T-helper 9 cell (primary cell): ENCODE measurements around the gene PARD3.
"Not testable (repeated sequence)": the region's sequence is repeated elsewhere in the genome, so short reads cannot be mapped to it uniquely, and the experiment has no call there.

ENCODE experiments used
- DNase-seq: peaks from one replicate; pipeline ENCODE4 v3.0.0-alpha.2; 2020

Gene PARD3

DNA sequence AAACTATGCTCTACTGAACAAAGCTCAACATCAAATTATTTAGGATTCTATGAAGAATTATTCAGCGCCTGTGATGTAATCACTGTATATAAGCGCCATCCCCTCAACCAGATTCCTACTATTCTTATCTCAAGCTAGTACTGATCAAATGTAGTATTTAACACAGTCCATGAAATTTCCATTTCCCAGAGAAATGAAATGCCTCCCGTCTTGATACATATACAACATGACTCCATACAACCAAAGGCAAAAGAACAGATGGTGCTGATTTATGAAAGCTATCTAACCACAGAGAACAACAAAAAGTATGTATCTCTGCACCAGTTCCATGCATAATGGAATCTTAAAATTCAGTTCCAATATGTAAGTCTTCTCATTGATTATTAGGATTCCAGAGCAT lies 406.1 kb downstream of the PARD3 start:
- DNase-seq, result no peak

DNA sequence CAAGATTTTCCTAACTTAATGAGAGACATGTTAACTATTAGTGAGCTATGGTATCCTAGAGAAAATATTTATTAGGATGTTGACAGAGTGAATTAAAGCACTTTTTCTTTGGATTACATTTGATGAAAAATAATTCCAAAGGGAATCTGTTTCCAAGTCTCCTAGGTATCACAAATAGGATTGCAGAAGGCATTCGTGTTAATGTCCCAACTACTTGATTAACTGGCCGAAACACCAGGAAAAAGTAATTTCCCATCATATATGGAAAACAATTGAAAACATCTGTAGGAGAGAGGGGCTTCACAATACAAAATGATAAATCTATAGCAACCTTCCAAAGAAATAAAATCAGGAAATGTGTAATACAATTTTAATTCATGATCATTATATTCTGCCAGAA lies 406.7 kb downstream of the PARD3 start:
- DNase-seq, result no peak

DNA sequence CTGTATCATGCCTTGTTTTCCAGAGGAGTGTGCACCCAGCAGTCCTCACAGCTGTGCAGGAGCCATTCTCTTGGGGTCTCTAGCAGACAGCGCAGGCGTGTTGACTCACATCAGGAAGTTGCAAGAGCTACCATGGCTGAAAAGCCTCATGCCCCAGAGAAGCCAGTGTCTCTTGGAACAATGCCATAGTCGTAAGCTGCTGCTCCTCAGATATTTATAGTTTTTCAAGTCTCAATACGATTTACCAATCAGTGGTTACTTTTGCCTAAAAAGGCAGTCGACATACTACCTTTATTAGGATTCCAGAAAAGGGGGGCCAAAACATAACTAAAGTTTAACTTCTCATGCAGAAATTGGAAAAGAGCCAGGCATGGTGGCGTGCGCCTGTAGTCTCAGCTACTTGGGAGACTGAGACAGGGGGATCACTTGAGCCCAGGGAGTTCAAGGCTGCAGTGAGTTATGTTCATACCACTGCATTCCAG lies 407.7 kb downstream of the PARD3 start:
- no peak for DNase-seq

DNA sequence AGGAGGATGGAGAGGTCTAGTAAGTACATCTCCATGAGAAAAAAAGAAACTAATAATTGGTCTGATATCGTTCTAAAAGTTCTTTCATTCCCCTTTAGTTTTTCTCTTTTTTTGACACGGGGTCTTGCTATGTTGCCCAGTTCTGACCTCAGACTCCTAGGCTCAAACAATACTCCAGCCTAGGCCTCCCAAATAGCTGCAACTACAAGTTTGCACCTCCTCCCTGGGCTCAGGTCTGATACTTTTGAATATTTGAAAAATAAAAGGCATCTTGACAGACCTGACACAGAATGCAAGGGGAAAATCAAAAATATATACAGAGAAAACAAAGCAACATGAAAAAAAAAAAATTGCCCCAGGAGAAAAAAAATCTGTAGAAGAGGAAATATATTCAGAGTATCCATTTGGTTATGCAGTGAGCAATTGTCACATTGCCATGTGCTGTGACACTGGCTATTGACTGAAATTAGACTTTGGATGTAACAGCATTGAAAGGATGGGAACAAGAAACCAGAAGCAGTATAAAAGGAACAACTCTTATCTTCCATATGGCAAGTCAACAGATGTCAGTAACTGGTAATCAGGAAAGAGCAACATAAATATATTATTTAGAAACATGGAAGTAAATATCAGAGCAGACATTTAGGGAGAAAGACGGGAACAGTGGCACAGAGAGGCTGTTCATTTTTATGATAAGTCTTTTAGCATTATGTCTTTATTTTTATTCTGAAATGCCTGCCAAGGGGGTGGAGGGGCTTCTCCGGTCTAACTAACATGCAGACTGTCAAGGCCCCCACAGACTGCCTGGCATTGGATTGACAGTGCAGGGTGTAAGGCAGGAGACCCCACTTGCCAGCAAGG lies 408.4 kb downstream of the PARD3 start:
- no peak for DNase-seq

DNA sequence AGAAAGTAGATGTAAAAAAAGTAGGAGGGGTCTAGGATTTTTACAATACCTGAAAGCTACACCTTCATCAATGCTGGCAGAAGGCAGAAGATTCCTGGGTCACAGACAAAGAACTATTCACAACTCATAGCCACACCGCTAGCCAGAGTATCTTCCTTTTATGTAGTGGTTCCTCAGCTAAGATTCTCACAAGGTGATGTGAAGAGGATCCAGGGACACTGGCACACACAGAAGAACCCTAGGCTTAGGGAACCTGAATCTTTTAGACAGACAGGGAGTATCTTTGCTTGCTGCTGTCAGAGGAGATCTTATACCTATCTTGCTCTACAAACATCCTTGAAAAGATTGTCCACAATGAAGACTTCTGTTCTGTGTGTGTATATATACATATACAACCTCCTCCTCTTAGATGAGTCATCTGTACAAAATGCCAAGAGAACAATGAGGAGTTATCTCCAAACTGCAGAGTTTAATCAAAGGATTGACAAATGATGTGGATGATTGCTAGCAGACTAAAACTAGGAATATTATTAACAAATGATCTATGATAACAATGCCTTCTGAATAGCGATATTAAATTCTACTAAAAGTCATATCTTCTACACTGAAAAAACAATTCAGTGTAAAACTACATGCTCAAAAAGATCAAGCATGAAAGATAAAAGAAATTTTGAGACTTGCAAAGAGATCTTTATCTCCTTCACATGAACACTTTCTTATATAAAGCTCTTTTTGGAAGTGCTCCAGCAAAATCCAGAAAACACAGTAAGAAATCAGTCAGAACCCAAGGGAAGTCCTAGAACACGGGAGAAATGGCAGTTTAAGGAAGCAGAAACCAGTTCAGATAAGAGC lies 409.3 kb downstream of the PARD3 start:
- DNase-seq, result no peak

DNA sequence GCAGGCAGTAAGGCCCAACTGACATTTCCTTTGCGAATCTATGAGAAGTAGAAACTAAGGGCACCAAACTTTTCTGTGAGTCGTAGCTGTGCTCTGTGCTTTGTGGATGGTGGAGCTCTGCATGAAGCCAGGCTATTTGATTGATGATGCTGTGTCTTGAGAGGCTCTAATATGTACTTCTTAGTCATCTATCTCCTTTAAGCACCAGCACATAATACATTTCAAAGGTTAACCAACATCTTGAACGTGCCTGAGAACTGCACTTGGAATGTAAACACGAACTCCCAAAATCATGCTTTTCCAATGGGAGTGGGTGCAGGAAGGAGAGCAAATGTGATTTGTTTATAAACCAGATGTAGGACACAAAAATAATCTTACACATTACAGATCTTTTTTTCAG lies 411.6 kb downstream of the PARD3 start:
- DNase-seq, result no peak

DNA sequence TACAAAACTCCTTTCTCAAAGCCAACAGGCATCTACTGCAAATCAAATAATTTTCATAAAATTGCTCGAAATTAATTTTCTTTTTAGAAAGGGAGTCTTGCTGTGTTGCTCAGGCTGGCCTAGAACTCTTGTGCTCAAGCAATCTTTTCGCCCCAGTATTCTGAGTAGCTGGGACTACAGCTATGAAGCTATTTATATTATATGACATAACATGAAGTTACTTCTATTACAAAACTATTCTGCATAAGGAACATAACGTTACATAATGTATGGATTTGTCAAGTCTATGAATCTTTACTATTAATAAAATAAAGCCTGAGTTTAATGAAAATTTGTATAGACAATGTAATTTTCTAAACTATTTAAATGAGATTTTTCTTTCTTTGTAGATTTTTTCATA lies 415.0 kb downstream of the PARD3 start:
- DNase-seq, result no peak

DNA sequence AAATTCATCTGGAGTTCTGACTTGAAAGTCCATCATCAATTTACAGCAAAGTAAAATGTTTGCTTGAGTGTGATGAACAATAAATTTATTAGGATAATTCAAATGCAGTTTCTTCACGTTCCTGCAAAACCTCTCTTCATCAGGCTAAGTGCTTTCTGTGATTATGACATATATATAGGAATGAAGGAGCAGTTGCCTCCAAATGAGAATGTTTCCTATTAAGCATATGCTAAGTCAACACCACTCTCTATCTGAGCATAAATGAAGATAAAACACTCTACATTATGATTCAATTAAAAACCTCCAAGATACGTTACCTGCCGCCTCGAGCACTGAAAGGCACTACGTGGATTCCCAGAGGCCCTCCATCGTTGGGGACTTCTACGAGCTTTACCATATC lies 416.1 kb downstream of the PARD3 start:
- no peak for DNase-seq

DNA sequence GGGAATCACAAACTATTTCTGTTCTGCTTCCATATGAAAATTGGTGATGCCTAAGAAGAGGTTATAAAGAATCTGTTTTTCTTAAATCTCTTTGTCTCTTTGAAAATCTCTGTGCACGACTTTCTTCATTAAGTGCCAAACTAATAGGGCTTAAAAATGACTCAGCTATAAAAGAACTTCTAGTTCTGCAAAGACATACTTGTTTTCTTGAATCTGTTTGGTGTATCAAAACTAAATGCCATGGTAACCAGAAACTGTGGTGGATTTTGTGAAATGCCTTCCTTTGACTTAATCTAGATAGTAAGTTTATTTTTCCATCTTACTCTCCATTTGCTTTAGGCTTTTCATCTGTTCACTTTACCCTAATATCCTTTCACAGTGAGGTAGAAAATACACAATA lies 417.8 kb downstream of the PARD3 start:
- DNase-seq, result no peak

DNA sequence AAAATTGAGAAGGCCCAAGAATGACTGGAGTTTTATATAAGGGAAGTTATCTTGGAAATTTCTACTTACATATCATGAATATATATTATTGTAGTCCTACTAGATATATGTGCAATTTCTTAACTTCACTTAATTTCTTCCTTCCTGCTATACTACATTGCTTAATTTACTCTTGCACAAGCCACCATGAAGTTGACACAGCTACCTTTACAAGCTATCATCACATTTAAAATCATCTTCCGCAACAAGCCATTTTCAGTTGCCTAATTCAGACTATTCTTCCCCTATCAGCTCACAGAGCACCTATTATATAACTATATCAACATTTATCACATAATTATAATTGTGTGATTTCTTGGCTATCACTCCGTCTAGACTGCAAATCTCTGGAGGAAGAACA lies 418.4 kb downstream of the PARD3 start:
- no peak for DNase-seq

DNA sequence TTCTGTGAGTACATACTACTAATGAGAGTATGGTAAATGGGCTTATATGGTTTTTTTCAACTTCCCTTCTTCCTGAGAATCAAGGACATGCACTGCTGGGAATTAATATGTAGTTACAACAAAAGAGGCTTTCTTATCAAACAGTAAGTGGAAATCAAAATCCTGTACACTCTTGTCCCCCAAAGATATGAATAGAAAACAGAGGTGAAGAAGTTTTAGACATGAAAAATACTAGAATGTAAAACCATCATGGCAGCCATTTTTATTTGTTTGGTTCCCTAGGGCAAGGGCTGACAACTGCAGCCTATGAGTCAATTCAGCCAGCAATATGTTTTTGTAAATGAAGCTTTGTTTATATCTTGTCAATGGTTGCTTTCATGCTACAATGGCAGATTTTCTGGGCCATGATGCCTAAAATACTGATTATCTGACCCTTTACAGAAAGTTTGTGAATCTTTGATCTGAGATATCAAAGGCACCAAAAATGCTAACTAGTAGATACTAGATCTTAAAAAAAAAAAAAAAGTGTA lies 422.4 kb downstream of the PARD3 start:
- DNase-seq, result no peak

DNA sequence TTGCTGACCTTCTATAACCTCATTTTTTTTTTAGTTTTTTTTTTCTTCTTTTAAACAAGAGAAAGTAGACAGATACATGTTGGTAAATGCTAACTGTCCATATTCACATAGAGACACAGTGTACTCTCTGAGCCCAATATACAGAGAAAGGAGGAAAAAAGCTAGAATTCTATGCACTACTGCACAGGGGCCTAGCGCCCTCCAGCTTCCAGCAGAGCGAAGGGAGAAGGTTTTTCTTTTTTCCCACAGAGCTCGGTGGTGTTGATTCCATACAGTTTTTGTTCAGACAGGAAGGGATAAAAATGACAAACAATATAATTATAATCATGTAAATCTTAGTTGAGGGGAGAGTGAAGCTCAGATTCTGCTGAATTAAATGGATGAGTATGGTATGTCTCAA lies 423.9 kb downstream of the PARD3 start:
- DNase-seq, result not testable (repeated sequence)

DNA sequence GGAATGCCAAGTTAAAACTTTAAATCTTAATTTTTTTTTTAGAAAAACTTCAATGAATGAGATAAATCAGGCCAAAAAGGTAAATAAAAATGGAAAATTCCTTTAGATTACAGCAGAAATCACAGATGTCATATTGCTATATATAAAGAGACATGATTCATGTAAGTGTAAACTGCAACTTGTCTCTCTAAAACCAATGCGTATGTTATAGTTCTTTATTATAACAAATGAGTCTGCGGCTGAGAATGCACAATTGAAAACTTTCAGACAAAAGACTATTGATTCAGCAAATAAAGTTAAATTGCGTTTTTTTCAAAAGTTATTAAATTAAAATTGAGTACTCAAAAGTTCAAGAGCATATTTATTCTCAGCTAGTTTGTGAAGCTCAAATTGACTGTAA lies 425.3 kb downstream of the PARD3 start:
- no peak for DNase-seq

DNA sequence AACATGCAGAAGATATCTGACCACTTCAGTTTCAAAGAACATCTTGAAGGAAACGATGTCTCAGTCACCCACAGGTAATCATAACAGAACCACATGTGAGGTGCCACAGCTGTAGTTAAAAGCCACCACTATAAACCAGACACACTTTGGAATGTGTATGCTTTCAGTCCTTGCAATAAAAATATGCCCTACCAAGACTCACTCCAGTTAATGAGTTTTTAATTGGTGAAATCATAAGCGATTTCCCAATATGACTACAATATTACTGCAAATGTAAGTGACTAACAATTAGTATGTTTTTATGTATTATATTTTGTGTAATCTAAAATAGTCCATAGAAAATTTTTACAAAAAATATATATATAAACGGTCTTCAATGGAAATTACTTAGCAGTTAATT lies 428.2 kb downstream of the PARD3 start:
- no peak for DNase-seq

DNA sequence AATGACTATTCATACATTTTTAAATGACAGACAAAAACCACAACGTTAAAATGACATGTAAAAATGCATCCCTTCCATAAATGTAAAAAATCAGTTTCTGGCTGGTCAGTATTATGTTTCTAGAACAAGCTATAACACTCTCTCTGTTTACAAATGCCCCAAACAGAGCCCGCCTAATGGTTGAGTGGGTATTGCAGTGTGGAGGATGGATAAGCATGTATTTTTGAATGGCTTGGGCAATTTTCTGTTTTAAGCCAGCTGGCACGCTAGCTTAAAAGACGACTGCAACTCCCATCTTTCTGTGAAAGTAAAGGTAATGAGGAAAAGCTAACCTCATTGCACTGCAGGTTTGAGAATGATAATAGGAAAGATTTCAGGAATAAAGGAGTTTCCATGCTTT lies 430.7 kb downstream of the PARD3 start:
- no peak for DNase-seq

DNA sequence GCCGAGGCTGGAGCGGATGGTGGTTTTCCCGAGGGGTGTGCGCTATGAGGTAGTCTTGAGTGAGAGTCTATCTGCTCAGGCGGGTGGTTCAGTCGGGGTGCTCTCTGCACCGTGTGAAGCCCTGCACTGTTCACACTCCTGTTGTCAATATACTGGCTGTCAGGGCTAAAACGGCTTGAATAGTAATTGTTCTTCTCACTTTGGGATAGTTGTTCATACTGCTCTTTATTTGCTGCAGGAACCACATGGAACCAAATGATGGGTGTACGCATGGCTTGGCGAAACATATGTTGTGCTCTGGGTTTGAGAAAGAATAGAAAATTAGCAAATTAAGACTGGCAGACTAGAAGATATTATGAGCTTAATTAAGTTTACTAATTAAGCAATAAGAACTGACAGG lies 432.5 kb downstream of the PARD3 start:
- no peak for DNase-seq

DNA sequence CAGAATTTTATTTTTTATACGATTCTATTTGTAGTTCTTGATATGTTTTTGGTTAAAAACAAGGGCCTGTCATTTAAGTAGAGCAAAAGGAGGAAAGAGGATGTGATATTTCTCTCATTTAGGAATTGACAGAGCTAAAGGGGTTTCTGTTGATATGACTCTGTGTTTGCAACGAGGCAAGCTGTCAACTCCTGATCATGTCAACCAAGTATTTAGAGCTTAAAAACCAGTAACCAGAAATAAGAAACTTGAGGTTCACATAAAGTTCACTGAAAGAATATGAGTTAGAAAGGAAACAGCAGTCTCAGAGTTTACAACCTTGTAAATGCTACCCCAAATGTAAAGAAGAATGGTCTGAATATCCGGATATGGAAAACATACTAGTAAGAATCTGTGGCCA lies 434.2 kb downstream of the PARD3 start:
- DNase-seq, result no peak

DNA sequence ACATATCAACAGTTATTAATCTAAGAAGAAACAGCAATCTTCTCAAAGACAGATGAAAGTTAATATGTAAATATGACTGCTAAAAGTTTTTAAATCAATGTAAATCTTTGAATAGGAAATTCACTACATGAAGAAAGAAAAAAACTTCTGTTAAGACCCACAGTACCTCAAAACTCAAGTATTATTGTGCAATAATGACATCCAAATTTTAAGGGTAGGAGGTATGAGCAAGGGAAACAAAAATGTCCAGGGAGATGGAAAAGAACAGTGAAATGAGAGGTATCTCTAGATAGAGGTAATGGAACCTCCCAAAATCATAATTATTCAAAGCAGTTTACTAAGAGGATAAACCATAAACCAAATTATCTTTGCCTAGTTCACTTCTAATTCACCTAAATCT lies 436.8 kb downstream of the PARD3 start:
- no peak for DNase-seq

DNA sequence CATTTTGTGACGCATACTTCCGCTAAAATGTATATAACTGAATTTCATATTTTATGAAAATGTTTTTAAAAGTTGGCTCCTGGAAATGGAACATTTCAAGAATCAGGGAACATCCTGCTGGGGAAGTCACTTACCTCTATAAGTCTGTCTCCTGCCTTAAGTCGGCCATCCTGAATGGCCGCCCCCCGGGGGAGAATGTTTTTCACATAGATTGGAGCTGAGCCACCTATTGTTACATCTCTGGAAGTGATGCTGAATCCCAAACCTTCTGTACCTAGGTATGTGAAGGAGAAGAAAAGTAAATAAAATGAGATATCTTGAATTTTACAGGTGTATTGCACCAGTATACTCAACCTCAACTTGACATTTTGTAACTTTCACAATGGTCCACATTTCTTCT lies 437.3 kb downstream of the PARD3 start:
- DNase-seq, result no peak

DNA sequence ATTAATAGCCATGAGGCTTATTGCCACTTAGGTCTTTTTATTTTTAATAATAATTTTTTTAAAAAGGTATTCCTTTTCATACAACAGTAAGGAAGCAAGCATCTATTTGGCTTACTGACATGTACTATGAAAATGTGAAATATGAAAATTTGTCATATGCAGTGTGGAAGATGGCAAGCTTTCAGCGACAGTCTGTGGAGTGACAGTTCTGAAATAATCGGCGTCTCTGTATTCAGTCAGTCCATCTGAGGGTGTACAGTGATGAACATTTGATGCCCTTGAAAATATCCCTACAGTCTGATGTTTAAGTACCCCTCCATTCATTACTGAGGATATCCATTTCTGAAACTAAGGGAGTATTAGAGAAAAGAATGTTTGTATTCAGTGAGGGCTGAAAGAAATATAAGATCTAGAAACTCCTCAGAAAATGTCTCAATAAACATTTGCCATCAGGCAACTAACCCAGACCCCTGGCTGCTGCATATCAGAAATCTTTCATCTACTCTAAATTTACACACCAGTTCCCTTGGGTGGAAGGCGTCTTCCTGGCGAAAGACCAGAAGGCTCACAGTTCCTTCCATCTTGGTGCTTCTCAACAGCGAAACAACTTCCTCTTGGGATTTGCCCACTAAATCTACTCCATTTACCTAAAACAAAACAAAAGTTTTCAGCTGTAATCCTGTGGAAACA lies 440.6 kb downstream of the PARD3 start:
- no peak for DNase-seq

DNA sequence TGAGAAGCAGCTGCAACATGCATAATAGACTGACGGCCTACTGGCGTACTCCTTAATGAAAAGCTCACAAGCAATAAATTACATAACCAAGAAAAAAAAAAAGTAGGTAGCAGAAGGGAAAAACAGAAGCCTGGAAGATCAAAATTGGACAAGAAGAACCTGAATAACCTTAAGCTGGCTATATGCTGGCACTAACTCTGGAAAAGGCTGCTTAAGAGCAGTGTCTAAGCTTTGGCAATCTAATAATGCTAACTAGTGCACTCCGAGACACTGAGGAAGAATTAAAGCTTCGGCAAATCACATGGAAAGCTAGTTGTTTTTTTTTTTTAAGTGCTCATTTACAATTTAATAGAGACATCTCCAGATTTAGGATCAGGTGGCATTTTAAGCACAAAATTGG lies 441.9 kb downstream of the PARD3 start:
- DNase-seq, result no peak

DNA sequence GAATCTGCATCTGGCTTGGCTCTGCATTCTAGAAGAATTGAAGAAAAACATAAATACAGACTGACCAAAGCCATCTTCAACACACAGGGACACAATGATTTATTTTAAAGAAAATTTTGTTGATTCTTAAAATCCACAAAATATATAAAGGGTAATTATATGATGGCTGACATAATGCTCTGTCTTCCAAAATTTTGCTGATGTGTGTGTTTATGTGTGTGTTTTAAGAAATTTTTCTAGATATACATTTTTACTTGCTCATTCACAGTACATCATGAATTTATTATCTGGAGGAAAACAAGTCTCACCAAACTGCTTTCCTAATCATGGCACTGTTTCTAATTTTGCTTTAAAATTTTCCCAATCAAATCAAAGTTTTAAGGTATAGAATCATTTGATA lies 442.6 kb downstream of the PARD3 start:
- DNase-seq, result no peak

DNA sequence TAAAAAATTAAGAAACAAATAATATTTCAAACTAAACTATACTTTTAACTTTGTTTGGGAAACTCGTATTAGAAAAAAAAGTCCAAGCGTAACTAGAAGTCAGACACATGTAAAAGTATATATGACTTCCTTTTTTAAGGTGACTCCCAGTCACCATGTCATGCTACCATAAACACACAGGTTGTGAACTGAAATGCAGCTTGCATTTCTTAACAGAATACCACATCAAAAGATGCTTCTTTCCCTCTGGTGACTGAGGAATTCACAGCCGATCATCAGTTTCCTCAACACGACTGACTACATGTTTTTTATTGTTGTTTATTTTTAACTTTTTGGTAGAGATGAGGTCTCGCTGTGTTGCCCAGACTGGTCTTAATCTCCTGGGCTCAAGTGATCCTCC lies 445.0 kb downstream of the PARD3 start:
- no peak for DNase-seq
